K562 (cell line): ENCODE data around the gene PMM1.

Experiments used
- BRCA1 ChIP-seq, 2 experiments: fragments of 450-650 bp in 1 of 2; sonication (generic) in 1 of 2; formaldehyde crosslinking in 1 of 2; IDR thresholded peaks; 2 replicates each; pipeline versions ENCODE4 v1.5.0 to v1.6.1; 2017 to 2020; ENCODE audit warnings: mild to moderate bottlenecking in 1 of 2, missing genetic modification reagents in 1 of 2
- CBX3 ChIP-seq, 2 experiments: IDR thresholded peaks; 1 replicate in 1 of 2; 2 replicates in 1 of 2; pipeline ENCODE4 v1.6.1; 2012; ENCODE audit warnings: inconsistent platforms in 2 of 2, low read length in 2 of 2, borderline replicate concordance in 1 of 2, control low read depth in 1 of 2
- CBX8 ChIP-seq: fragments of 200-600 bp; sonication (generic); IDR thresholded peaks from 2 replicates; pipeline ENCODE4 v1.6.1; 2012; ENCODE audit warnings: borderline replicate concordance, mixed run types, low read depth, mild to moderate bottlenecking, moderate library complexity, mixed read lengths, low read length, control low read depth, inconsistent platforms; ENCODE audit not compliant: poor library complexity, severe bottlenecking; ENCODE audit errors: extremely low read depth
- MAFF ChIP-seq: IDR thresholded peaks from 2 replicates; pipeline ENCODE4 v1.6.1; 2012; ENCODE audit warnings: low read length, improper control_type of control experiment
- NR1H2 ChIP-seq: sonication (generic); formaldehyde crosslinking; IDR thresholded peaks from 2 replicates; pipeline ENCODE4 v1.4.0; 2020; ENCODE audit warnings: mild to moderate bottlenecking, missing genetic modification reagents
- POLR2AphosphoS5 ChIP-seq: IDR thresholded peaks from 2 replicates; pipeline ENCODE4 v1.6.1; 2011; ENCODE audit warnings: mild to moderate bottlenecking, low read depth, low read length, moderate library complexity; ENCODE audit not compliant: control insufficient read depth, insufficient read depth
- RERE ChIP-seq: sonication (generic); formaldehyde crosslinking; IDR thresholded peaks from 2 replicates; pipeline ENCODE4 v1.8.0; 2023; ENCODE audit warnings: missing genetic modification reagents, mild to moderate bottlenecking, borderline replicate concordance
- SMAD3 ChIP-seq: fragments of 450-650 bp; formaldehyde crosslinking; conservative IDR thresholded peaks from 2 replicates; pipeline ENCODE4 v1.4.0; 2020; ENCODE audit warnings: mild to moderate bottlenecking
- SP1 ChIP-seq: sonication (generic); formaldehyde crosslinking; IDR thresholded peaks from 2 replicates; pipeline ENCODE4 v1.8.1; 2022; ENCODE audit warnings: mild to moderate bottlenecking, missing genetic modification reagents
- UBTF ChIP-seq, 2 experiments: IDR thresholded peaks; 2 replicates each; pipeline ENCODE4 v1.6.1; 2012; ENCODE audit warnings: improper control_type of control experiment in 2 of 2, low read depth in 2 of 2, low read length in 2 of 2, borderline replicate concordance in 1 of 2
- ZEB2 ChIP-seq: fragments of 450-650 bp; IDR thresholded peaks from 2 replicates; pipeline ENCODE4 v1.6.1; 2016
- TF ChIP-seq, protein P1 (sequence below), 3 experiments: IDR thresholded peaks in 2 of 3; conservative IDR thresholded peaks in 1 of 3; 2 replicates each; pipeline ENCODE4 v1.5.1; 2011 to 2012; ENCODE audit warnings: low read length in 3 of 3, mild to moderate bottlenecking in 3 of 3, control low read depth in 2 of 3, improper control_type of control experiment in 1 of 3, inconsistent platforms in 1 of 3, low read depth in 1 of 3, mixed read lengths in 1 of 3, moderate library complexity in 1 of 3; ENCODE audit not compliant: insufficient read depth in 2 of 3

DNA sequence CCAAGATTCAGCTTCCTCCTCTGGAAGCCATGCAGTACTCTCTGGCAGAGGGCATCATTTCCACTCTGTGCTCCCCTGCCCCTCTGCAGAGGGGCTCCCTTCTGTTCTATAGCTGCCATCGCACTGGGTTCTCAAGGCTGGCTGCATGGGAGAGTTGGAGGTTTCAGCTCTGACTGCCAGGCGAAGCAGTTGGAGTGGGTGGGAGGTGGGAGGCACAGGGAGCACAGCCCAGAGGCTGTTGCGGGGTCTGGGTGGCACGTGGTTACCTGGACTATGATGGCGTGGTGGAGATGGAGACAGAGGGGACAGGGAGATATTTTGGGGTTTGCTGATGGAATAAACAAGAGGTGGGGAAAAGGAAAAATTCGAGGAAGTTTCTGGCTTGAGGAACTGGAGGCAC, 4.8 kb downstream of the PMM1 start:
- TF ChIP-seq SMAD3 (CRISPR knock-in tag) (no peak), NR1H2 (CRISPR knock-in tag) (no peak), UBTF (IDR thresholded peaks at IDR 0.05; ENCODE audit: borderline replicate concordance in 1 of 2, low read depth in 2 of 2, low read length in 2 of 2) (no peak), CBX8 (no peak), ZEB2 (no peak), SP1 (CRISPR knock-in tag) (no peak), BRCA1 (IDR thresholded peaks at IDR 0.05) (no peak), BRCA1 (CRISPR knock-in tag; IDR thresholded peaks at IDR 0.05) (no peak), CBX3 (IDR thresholded peaks at IDR 0.05; ENCODE audit: borderline replicate concordance in 1 of 2, low read length in 2 of 2) (no peak), POLR2AphosphoS5 (no peak), RERE (no peak), MAFF (no peak)
- TF ChIP-seq, protein P1, sequence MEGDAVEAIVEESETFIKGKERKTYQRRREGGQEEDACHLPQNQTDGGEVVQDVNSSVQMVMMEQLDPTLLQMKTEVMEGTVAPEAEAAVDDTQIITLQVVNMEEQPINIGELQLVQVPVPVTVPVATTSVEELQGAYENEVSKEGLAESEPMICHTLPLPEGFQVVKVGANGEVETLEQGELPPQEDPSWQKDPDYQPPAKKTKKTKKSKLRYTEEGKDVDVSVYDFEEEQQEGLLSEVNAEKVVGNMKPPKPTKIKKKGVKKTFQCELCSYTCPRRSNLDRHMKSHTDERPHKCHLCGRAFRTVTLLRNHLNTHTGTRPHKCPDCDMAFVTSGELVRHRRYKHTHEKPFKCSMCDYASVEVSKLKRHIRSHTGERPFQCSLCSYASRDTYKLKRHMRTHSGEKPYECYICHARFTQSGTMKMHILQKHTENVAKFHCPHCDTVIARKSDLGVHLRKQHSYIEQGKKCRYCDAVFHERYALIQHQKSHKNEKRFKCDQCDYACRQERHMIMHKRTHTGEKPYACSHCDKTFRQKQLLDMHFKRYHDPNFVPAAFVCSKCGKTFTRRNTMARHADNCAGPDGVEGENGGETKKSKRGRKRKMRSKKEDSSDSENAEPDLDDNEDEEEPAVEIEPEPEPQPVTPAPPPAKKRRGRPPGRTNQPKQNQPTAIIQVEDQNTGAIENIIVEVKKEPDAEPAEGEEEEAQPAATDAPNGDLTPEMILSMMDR (IDR thresholded peaks at IDR 0.05 in 2 of 3, conservative IDR thresholded peaks at IDR 0.05 in 1 of 3; ENCODE audit: insufficient read depth in 2 of 3, low read depth in 1 of 3, low read length in 3 of 3), result no peak
